Psoas muscle (tissue), 8 donors: ENCODE data around the gene RSPH3. TPM values are rescaled to one million over a fixed set of nuclear protein-coding genes. Genes with fewer than 3 reads are reported as not detected.

Experiments used
- ATAC-seq, 4 donors: fragments of 200-7000 bp; cut with Tn5 transposase; one replicate each; pipeline ENCODE4 v1.9.1; 2020; ENCODE audit warnings: moderate library complexity in 3 of 4, mild to moderate bottlenecking in 2 of 4
- DNase-seq, 2 donors: peaks; one replicate each; pipeline ENCODE4 v3.0.0-alpha.2; 2020
- H3K27ac ChIP-seq: fragments of 200-600 bp; one replicate; pipeline ENCODE4 v1.8.0; 2022
- H3K27me3 ChIP-seq, 3 donors: fragments of 200-600 bp in 1 of 3; one replicate each; pipeline versions ENCODE4 v1.6.1 to v1.8.0; 2013 to 2022; ENCODE audit warnings: low read length in 2 of 3, mild to moderate bottlenecking in 2 of 3, moderate library complexity in 1 of 3; ENCODE audit not compliant: insufficient read depth in 3 of 3
- H3K36me3 ChIP-seq, 2 donors: fragments of 200-600 bp in 1 of 2; one replicate each; pipeline versions ENCODE4 v1.6.1 to v1.8.0; 2013 to 2022; ENCODE audit warnings: low read depth in 1 of 2, mild to moderate bottlenecking in 1 of 2, moderate library complexity in 1 of 2; ENCODE audit not compliant: insufficient read depth in 1 of 2
- H3K4me1 ChIP-seq: fragments of 200-600 bp; one replicate; pipeline ENCODE4 v1.8.0; 2022
- H3K4me3 ChIP-seq: fragments of 200-600 bp; one replicate; pipeline ENCODE4 v1.8.0; 2022; ENCODE audit warnings: mild to moderate bottlenecking
- H3K9me3 ChIP-seq: fragments of 200-600 bp; one replicate; pipeline ENCODE4 v1.8.0; 2022
- WGBS, 3 donors: extraction: QIAGEN DNeasy Blood & Tissue Kit; methylation state at CpG; one replicate each; pipeline versions ENCODE4 v1.1.6 to v1.1.7; 2013; 5-methylcytosine and 5-hydroxymethylcytosine counted together
- intact Hi-C, 2 donors: fragments of 100-400 bp; cut with DNase I; formaldehyde crosslinking; loops; one replicate each; pipeline versions ENCODE4 v1.11.0 to v1.14.2; 2022
- polyA plus RNA-seq, 3 donors: library from polyadenylated mRNA; stranded (reverse); fragments of 200-250 nt; gene quantifications; one replicate each; pipeline ENCODE4 v1.2.3, GENCODE V29; 2013
- total RNA-seq, 4 donors: library from RNA; stranded (reverse); fragmentation: NEBNext Ultra II Directional in 2 of 4; extraction: Animal tissue kit (Norgen Biotek cat#: 25700) in 2 of 4; gene quantifications; one replicate each; pipeline versions ENCODE4 v1.2.1 to v1.2.4, GENCODE V29; 2021 to 2023
- TF ChIP-seq, protein P1 (sequence below): fragments of 200-600 bp; IDR thresholded peaks from one replicate; pipeline ENCODE4 v1.8.0; 2022; ENCODE audit warnings: antibody characterized with exemption
- donor health status: healthy with polysubstance abuse.
- donor health status: DM: no; HTN: no; CAD: no; lungs with moderate emphysema.
- donor health status: Bipolar disorder and iron deficiency.
- donor health status: healthy.
- donor health status: DM: yes; HTN: yes; CAD: no.
- donor health status: DM: no; HTN: no; CAD: no.
- donor health status: DM: no; HTN: no; CAD: no.
- donor health status: DM: yes; HTN: yes; CAD: no.

RSPH3 gene
- total and polyA plus RNA-seq, 7 donors: 1.4 to 5.2 (median 2.8) TPM

- Histone ChIP-seq H3K36me3 (no peaks in the 10 kb centered on the region), H3K9me3 (no peaks in the 10 kb centered on the region), H3K27ac (no peak overlapping the region), H3K4me3 (no peak overlapping the region), H3K4me1 (no peaks in the 10 kb centered on the region), H3K27me3 (no peaks in the 10 kb centered on the region)
- intact Hi-C loops: no loop called here
- no peak for ATAC-seq
- 87 to 91% (median 88%) methylated on average over 8 of the region's 8 CpGs for WGBS, 3 donors
- TF ChIP-seq, protein P1, sequence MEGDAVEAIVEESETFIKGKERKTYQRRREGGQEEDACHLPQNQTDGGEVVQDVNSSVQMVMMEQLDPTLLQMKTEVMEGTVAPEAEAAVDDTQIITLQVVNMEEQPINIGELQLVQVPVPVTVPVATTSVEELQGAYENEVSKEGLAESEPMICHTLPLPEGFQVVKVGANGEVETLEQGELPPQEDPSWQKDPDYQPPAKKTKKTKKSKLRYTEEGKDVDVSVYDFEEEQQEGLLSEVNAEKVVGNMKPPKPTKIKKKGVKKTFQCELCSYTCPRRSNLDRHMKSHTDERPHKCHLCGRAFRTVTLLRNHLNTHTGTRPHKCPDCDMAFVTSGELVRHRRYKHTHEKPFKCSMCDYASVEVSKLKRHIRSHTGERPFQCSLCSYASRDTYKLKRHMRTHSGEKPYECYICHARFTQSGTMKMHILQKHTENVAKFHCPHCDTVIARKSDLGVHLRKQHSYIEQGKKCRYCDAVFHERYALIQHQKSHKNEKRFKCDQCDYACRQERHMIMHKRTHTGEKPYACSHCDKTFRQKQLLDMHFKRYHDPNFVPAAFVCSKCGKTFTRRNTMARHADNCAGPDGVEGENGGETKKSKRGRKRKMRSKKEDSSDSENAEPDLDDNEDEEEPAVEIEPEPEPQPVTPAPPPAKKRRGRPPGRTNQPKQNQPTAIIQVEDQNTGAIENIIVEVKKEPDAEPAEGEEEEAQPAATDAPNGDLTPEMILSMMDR: no peak
- no peak for DNase-seq
Observed at GRCh38 chr6:158947284-158947683, 52.7 kb downstream of the RSPH3 start.

- DNase-seq (no peak), ATAC-seq (no peak)
- Histone ChIP-seq H3K4me3 (no peak overlapping the region), H3K4me1 (no peaks in the 10 kb centered on the region), H3K27ac (no peak overlapping the region), H3K36me3 (no peaks in the 10 kb centered on the region), H3K27me3 (peaks cover 0 to 16% (median 9%) of the 10 kb centered on the region in 3 donors), H3K9me3 (no peaks in the 10 kb centered on the region)
- TF ChIP-seq, protein P1: no peak
- WGBS, 3 donors: 92 to 98% (median 96%) methylated on average over 3 of the region's 3 CpGs
- intact Hi-C loops: no loop called here
Observed at GRCh38 chr6:158943380-158944032, 56.5 kb downstream of the RSPH3 start.

- no peak overlapping the region for H3K4me3 ChIP-seq
- peaks cover 0 to 16% (median 9%) of the 10 kb centered on the region in 3 donors for H3K27me3 ChIP-seq
- no peak for ATAC-seq
- no peak for DNase-seq
- TF ChIP-seq, protein P1: no peak
- no peak overlapping the region for H3K27ac ChIP-seq
- no peaks in the 10 kb centered on the region for H3K36me3 ChIP-seq
- intact Hi-C loops: no loop called here
- no peaks in the 10 kb centered on the region for H3K4me1 ChIP-seq
- 96 to 97% (median 96%) methylated on average over 2 of the region's 2 CpGs for WGBS, 3 donors
- H3K9me3 ChIP-seq: no peaks in the 10 kb centered on the region
Observed at GRCh38 chr6:158942349-158942748, 57.7 kb downstream of the RSPH3 start.

- TF ChIP-seq, protein P1: no peak
- no peaks in the 10 kb centered on the region for H3K9me3 ChIP-seq
- no peak for ATAC-seq
- H3K4me3 ChIP-seq: no peak overlapping the region
- intact Hi-C loops: no loop called here
- DNase-seq: no peak
- WGBS, 3 donors: 70 to 100% (median 97%) methylated on average over 2 of the region's 2 CpGs
- H3K36me3 ChIP-seq: no peaks in the 10 kb centered on the region
- no peaks in the 10 kb centered on the region for H3K4me1 ChIP-seq
- H3K27me3 ChIP-seq: peaks cover 0 to 16% (median 9%) of the 10 kb centered on the region in 3 donors
- H3K27ac ChIP-seq: no peak overlapping the region
Observed at GRCh38 chr6:158941246-158941645, 58.8 kb downstream of the RSPH3 start.
